Neuronal stem cell (in vitro differentiated cells): ENCODE measurements around the gene PDE8A.
A peak's percentile ranks its signal among the peaks of the same experiment; 100 is the strongest.

Experiments used
- DNase-seq: peaks from one replicate; pipeline ENCODE4 v3.0.0-alpha.2; 2013; ENCODE audit warnings: low spot score
- H2AFZ ChIP-seq: one replicate; pipeline ENCODE4 v1.6.1; 2013; ENCODE audit warnings: mild to moderate bottlenecking, low read length, inconsistent platforms
- H2AK5ac ChIP-seq: 2 replicates; pipeline ENCODE4 v1.6.1; 2013; ENCODE audit warnings: low read depth, mild to moderate bottlenecking, inconsistent platforms, low read length, moderate library complexity, mixed read lengths
- H2BK120ac ChIP-seq: 2 replicates; pipeline ENCODE4 v1.6.1; 2013; ENCODE audit warnings: low read depth, mild to moderate bottlenecking, inconsistent platforms, low read length, moderate library complexity, mixed read lengths
- H2BK12ac ChIP-seq: one replicate; pipeline ENCODE4 v1.6.1; 2013; ENCODE audit warnings: low read length, inconsistent platforms
- H2BK15ac ChIP-seq: 2 replicates; pipeline ENCODE4 v1.6.1; 2013; ENCODE audit warnings: mild to moderate bottlenecking, low read length, inconsistent platforms, mixed read lengths
- H2BK5ac ChIP-seq: one replicate; pipeline ENCODE4 v1.6.1; 2013; ENCODE audit warnings: inconsistent platforms, mild to moderate bottlenecking, low read length, moderate library complexity
- H3K14ac ChIP-seq: one replicate; pipeline ENCODE4 v1.6.1; 2013; ENCODE audit warnings: low read length, inconsistent platforms
- H3K18ac ChIP-seq: 2 replicates; pipeline ENCODE4 v1.6.1; 2013; ENCODE audit warnings: low read length, inconsistent platforms
- H3K23ac ChIP-seq: 2 replicates; pipeline ENCODE4 v1.6.1; 2013; ENCODE audit warnings: low read depth, mild to moderate bottlenecking, mixed read lengths, low read length, inconsistent platforms; ENCODE audit not compliant: poor library complexity
- H3K27ac ChIP-seq: replicated peaks from 3 replicates; pipeline ENCODE4 v1.5.1; 2013; ENCODE audit warnings: low read length, inconsistent platforms
- H3K27me3 ChIP-seq, 3 experiments: 2 replicates each; pipeline ENCODE4 v1.6.1; 2013; ENCODE audit warnings: low read length in 3 of 3, mild to moderate bottlenecking in 2 of 3, inconsistent platforms in 1 of 3, low read depth in 1 of 3, mixed read lengths in 1 of 3, moderate library complexity in 1 of 3; ENCODE audit not compliant: control insufficient read depth in 3 of 3, insufficient read depth in 3 of 3
- H3K36me3 ChIP-seq, 2 donors: replicated peaks in 1 of 2; 2 replicates each; pipeline ENCODE4 v1.6.1; 2013; ENCODE audit warnings: low read length in 2 of 2; ENCODE audit not compliant: control insufficient read depth in 2 of 2, insufficient read depth in 2 of 2
- H3K4ac ChIP-seq: 2 replicates; pipeline ENCODE4 v1.6.1; 2013; ENCODE audit warnings: inconsistent platforms, mild to moderate bottlenecking, low read length, moderate library complexity
- H3K4me1 ChIP-seq, 2 donors: 1 replicate in 1 of 2; 2 replicates in 1 of 2; pipeline ENCODE4 v1.6.1; 2013; ENCODE audit warnings: low read length in 2 of 2, low read depth in 1 of 2; ENCODE audit not compliant: control insufficient read depth in 2 of 2, insufficient read depth in 1 of 2
- H3K4me2 ChIP-seq: one replicate; pipeline ENCODE4 v1.6.1; 2013; ENCODE audit warnings: mild to moderate bottlenecking, low read length, inconsistent platforms; ENCODE audit not compliant: insufficient read depth, poor library complexity, severe bottlenecking
- H3K4me3 ChIP-seq, 2 donors: 2 replicates each; pipeline ENCODE4 v1.5.1; 2013; ENCODE audit warnings: low read length in 2 of 2, mild to moderate bottlenecking in 2 of 2, inconsistent platforms in 1 of 2, moderate library complexity in 1 of 2
- H3K79me1 ChIP-seq: one replicate; pipeline ENCODE4 v1.6.1; 2013; ENCODE audit warnings: low read depth, mild to moderate bottlenecking, inconsistent platforms, low read length, moderate library complexity
- H3K9ac ChIP-seq: one replicate; pipeline ENCODE4 v1.6.1; 2013; ENCODE audit warnings: mild to moderate bottlenecking, low read depth, low read length, inconsistent platforms; ENCODE audit not compliant: poor library complexity
- H3K9me3 ChIP-seq, 2 donors: replicated peaks in 1 of 2; 2 replicates each; pipeline versions ENCODE3 to v1.6.1; 2013; ENCODE audit warnings: low read length in 2 of 2, mild to moderate bottlenecking in 2 of 2, inconsistent platforms in 1 of 2, low read depth in 1 of 2, mixed read lengths in 1 of 2, moderate library complexity in 1 of 2; ENCODE audit not compliant: control insufficient read depth in 2 of 2, insufficient read depth in 1 of 2
- H4K8ac ChIP-seq: one replicate; pipeline ENCODE4 v1.6.1; 2013; ENCODE audit warnings: low read depth, mild to moderate bottlenecking, inconsistent platforms, low read length, moderate library complexity
- H4K91ac ChIP-seq: one replicate; pipeline ENCODE4 v1.6.1; 2013; ENCODE audit warnings: low read length, low read depth, mild to moderate bottlenecking, inconsistent platforms; ENCODE audit not compliant: poor library complexity
- WGBS, 2 donors: extraction: QIAGEN DNeasy Blood & Tissue Kit; methylation state at CpG; one replicate each; pipeline ENCODE4 v1.1.7; 2013; ENCODE audit warnings: missing lambda C conversion rate in 2 of 2, mixed read lengths in 1 of 2; ENCODE audit not compliant: insufficient read length in 2 of 2, insufficient replicate concordance in 1 of 2; ENCODE audit errors: extremely low coverage in 2 of 2; 5-methylcytosine and 5-hydroxymethylcytosine counted together

Gene PDE8A

GRCh38 chr15:85108136-85108535, 126.5 kb downstream of the PDE8A start:
- peak overlapping the region; percentile 5 for H3K9ac ChIP-seq
- no peak overlapping the region for H3K4me3 ChIP-seq
- no peaks in the 10 kb centered on the region for H3K36me3 ChIP-seq
- peak overlapping the region; percentile 50 for H3K14ac ChIP-seq
- H4K8ac ChIP-seq: no peak overlapping the region
- no peak overlapping the region for H2BK12ac ChIP-seq
- no peak overlapping the region for H3K4me2 ChIP-seq
- H3K27ac ChIP-seq: no peak overlapping the region
- H2BK120ac ChIP-seq: no peak overlapping the region
- no peak for DNase-seq
- no peak overlapping the region for H3K4ac ChIP-seq
- no peaks in the 10 kb centered on the region for H3K9me3 ChIP-seq
- peak overlapping the region; percentile 53 for H3K18ac ChIP-seq
- H4K91ac ChIP-seq: no peak overlapping the region
- H3K27me3 ChIP-seq: no peaks in the 10 kb centered on the region
- H3K79me1 ChIP-seq: no peaks in the 10 kb centered on the region
- no peak overlapping the region for H2AK5ac ChIP-seq
- H2BK15ac ChIP-seq: no peak overlapping the region
- H3K4me1 ChIP-seq: peaks cover 0 to 2% of the 10 kb centered on the region in 2 donors
- H2BK5ac ChIP-seq: no peak overlapping the region
- no CpG with 5 or more reads among the region's 4 CpGs for WGBS, 2 donors
- H3K23ac ChIP-seq: no peak overlapping the region
- H2AFZ ChIP-seq: no peak overlapping the region

DNA sequence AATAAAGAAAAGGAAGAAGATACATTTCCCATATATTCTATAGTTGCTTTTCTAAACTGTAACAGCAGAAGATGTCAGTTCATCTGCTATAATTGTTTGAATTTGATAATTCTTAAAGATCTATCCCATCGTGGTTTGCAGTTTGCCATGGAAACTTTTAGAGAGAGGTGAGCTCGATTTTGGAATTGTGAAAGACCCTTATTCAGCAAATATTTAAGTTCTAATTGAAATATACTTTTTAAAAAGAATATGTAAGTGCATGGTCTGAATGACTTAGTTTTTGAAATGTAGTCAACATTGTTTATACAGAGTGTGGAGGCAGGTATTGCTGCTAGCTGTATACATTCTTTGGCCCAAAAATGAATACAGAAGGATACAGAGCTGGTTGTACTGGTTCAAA, 127.7 kb downstream of the PDE8A start:
- no peak for DNase-seq
- Histone ChIP-seq H3K4me2 (no peak overlapping the region), H3K4me3 (no peak overlapping the region), H3K4ac (no peak overlapping the region), H2AK5ac (no peak overlapping the region), H2BK120ac (no peak overlapping the region), H3K36me3 (no peaks in the 10 kb centered on the region), H3K18ac (no peak overlapping the region), H2BK12ac (no peak overlapping the region), H3K9ac (no peak overlapping the region), H3K4me1 (peaks cover 0 to 3% of the 10 kb centered on the region in 2 donors), H2AFZ (no peak overlapping the region), H2BK5ac (no peak overlapping the region), H3K9me3 (no peaks in the 10 kb centered on the region), H3K27ac (no peak overlapping the region), H2BK15ac (no peak overlapping the region), H3K14ac (no peak overlapping the region), H4K8ac (no peak overlapping the region), H3K23ac (no peak overlapping the region), H3K27me3 (no peaks in the 10 kb centered on the region), H4K91ac (no peak overlapping the region), H3K79me1 (no peaks in the 10 kb centered on the region)
- no CpG with 5 or more reads among the region's 2 CpGs for WGBS, 2 donors

DNA sequence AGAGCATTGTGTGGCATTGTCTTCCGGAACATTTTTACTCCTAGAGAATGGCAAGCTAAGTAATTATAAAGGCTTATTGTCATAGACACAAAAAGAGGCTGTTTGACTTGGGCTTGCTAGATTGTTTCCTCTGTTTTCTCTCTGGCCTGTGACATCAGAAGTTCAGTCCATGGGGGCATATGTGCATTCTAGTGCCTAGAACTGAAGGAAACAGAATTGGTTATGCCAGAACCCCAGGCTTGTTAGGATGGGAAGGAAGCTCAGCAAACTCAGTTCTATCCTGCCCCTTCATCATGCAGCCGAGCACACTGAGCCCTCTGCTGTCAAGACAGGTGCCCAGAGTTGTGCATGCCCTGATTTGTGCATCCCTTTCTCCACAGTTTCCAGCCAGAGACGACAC, 131.3 kb downstream of the PDE8A start:
- Histone ChIP-seq H3K27ac (no peak overlapping the region), H3K36me3 (peaks cover 0 to 12% of the 10 kb centered on the region in 2 donors), H3K27me3 (no peaks in the 10 kb centered on the region), H2AK5ac (no peak overlapping the region), H2BK120ac (no peak overlapping the region), H3K9ac (no peak overlapping the region), H4K8ac (no peak overlapping the region), H2BK5ac (no peak overlapping the region), H3K4me3 (no peak overlapping the region), H3K18ac (no peak overlapping the region), H2AFZ (no peak overlapping the region), H2BK12ac (no peak overlapping the region), H3K4me1 (peaks cover 0 to 3% of the 10 kb centered on the region in 2 donors), H3K4ac (no peak overlapping the region), H3K79me1 (no peaks in the 10 kb centered on the region), H4K91ac (no peak overlapping the region), H3K23ac (no peak overlapping the region), H3K14ac (no peak overlapping the region), H3K4me2 (no peak overlapping the region), H3K9me3 (no peaks in the 10 kb centered on the region), H2BK15ac (no peak overlapping the region)
- WGBS, 2 donors: no CpG with 5 or more reads among the region's 3 CpGs
- no peak for DNase-seq

DNA sequence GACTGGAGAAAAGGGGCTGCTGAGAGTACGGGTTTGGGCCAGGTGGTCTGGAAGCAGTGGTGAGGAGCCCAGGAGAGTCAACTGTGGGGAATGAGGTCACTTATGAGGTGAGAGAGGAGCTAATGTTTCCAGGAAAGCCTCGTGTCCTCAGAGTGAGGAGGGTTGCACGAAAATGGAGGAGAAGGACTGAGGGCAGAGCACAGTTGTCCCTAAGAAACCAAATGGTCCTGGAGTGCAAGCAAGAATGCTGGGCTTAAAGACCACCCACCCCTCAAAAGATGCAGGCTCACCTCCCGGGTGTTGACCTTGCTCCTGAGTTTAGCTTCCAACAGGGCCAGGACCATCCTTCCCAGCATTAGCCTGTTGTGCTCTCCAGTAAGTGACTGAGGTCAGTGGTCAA, 133.2 kb downstream of the PDE8A start:
- peaks cover 0 to 3% of the 10 kb centered on the region in 2 donors for H3K4me1 ChIP-seq
- H3K36me3 ChIP-seq: peaks cover 0 to 13% of the 10 kb centered on the region in 2 donors
- no peak overlapping the region for H2BK120ac ChIP-seq
- no peak overlapping the region for H3K4me2 ChIP-seq
- H2BK5ac ChIP-seq: no peak overlapping the region
- H3K9ac ChIP-seq: no peak overlapping the region
- H3K27ac ChIP-seq: no peak overlapping the region
- WGBS, 2 donors: no CpG with 5 or more reads among the region's 4 CpGs
- H4K91ac ChIP-seq: no peak overlapping the region
- no peak overlapping the region for H3K4me3 ChIP-seq
- no peak overlapping the region for H3K18ac ChIP-seq
- H2BK15ac ChIP-seq: no peak overlapping the region
- no peaks in the 10 kb centered on the region for H3K79me1 ChIP-seq
- H2AK5ac ChIP-seq: no peak overlapping the region
- H3K23ac ChIP-seq: no peak overlapping the region
- H3K4ac ChIP-seq: no peak overlapping the region
- DNase-seq: no peak
- H3K14ac ChIP-seq: no peak overlapping the region
- no peak overlapping the region for H2BK12ac ChIP-seq
- H3K27me3 ChIP-seq: no peaks in the 10 kb centered on the region
- no peak overlapping the region for H2AFZ ChIP-seq
- H3K9me3 ChIP-seq: no peaks in the 10 kb centered on the region
- no peak overlapping the region for H4K8ac ChIP-seq
